Pancreas (tissue), 10 donors: ENCODE measurements around the gene MYOG. TPM values are rescaled to one million over a fixed set of nuclear protein-coding genes. Genes with fewer than 3 reads are reported as not detected.

ENCODE experiments used
- ATAC-seq, 4 donors: fragments of 200-7000 bp; cut with Tn5 transposase; one replicate each; pipeline versions ENCODE4 v1.8.0 to v1.9.1; 2020; ENCODE audit warnings: mild to moderate bottlenecking in 4 of 4, moderate library complexity in 4 of 4
- DNase-seq, 6 donors: peaks; one replicate each; pipeline ENCODE4 v3.0.0-alpha.2; 2020
- FAIRE-seq: peaks from 2 replicates; lab custom pipeline; 2012; peaks lifted over from hg19 to GRCh38; lab: Jason Lieb, UNC
- H3K27ac ChIP-seq, 4 donors: fragments of 200-600 bp; sonication (generic); 1 replicate in 3 of 4; 2 replicates in 1 of 4; pipeline versions ENCODE4 v1.5.0 to v1.8.0; 2020
- H3K27me3 ChIP-seq, 4 donors: fragments of 200-600 bp; one replicate each; pipeline ENCODE4 v1.8.0; 2021
- H3K36me3 ChIP-seq, 3 donors: fragments of 200-600 bp; sonication (generic) in 1 of 3; one replicate each; pipeline versions ENCODE4 v1.5.0 to v1.8.0; 2020 to 2021
- H3K4me1 ChIP-seq, 3 donors: fragments of 200-600 bp; one replicate each; pipeline ENCODE4 v1.8.0; 2021
- H3K4me3 ChIP-seq, 4 donors: fragments of 200-600 bp; sonication (generic) in 2 of 4; one replicate each; pipeline versions ENCODE4 v1.5.0 to v1.8.0; 2020 to 2021
- H3K9me3 ChIP-seq, 4 donors: fragments of 200-600 bp; one replicate each; pipeline ENCODE4 v1.8.0; 2021
- WGBS, 2 donors: extraction: QIAGEN DNeasy Blood & Tissue Kit; methylation state at CpG; one replicate each; pipeline ENCODE4 v1.1.7; 2013; 5-methylcytosine and 5-hydroxymethylcytosine counted together
- intact Hi-C, 3 donors: fragments of 100-400 bp; cut with DNase I; formaldehyde crosslinking; loops; one replicate each; pipeline versions ENCODE4 v1.11.1 to v1.14.2; 2022
- polyA plus RNA-seq, 2 donors: library from polyadenylated mRNA; stranded (reverse); fragments of 200-250 nt; gene quantifications; one replicate each; pipeline ENCODE4 v1.2.3, GENCODE V29; 2013
- total RNA-seq, 6 donors: library from RNA; stranded (reverse); fragmentation: NEBNext Ultra II Directional in 4 of 6; extraction: Animal tissue kit (Norgen Biotek cat#: 25700) in 4 of 6; gene quantifications; one replicate each; pipeline versions ENCODE4 v1.2.1 to v1.2.4, GENCODE V29; 2021 to 2023
- TF ChIP-seq, protein P1 (sequence below), 4 donors: fragments of 200-600 bp; sonication (generic) in 3 of 4; IDR thresholded peaks; one replicate each; pipeline versions ENCODE4 v1.5.0 to v1.8.0; 2021; ENCODE audit warnings: antibody characterized with exemption in 4 of 4
- donor health status: healthy with polysubstance abuse.
- donor health status: DM: no; HTN: no; CAD: no; lungs with moderate emphysema.
- donor health status: DM: no; HTN: no; CAD: no.
- donor health status: control.
- donor health status: control.
- donor health status: Bipolar disorder and iron deficiency.
- donor health status: DM: yes; HTN: yes; CAD: no.
- donor health status: DM: no; HTN: no; CAD: no.
- donor health status: DM: no; HTN: no; CAD: no.
- donor health status: DM: yes; HTN: yes; CAD: no.

Gene MYOG
- total and polyA plus RNA-seq, 8 donors, result 0.07 TPM; not detected in 7

DNA sequence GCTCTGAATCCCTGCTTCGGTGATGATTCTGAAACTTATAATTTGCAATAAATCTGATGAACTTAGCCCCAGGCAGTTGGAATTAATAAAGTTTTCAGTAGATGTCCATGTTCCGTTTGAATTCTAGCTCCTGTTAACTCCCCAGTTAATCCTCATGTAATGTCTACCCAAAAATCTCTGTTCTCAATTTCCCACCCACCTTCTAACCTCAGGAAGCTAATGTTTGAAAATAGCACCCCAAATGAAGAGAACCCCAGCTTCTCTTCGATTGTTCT is 3.6 kb downstream of the MYOG start:
- 49 to 68% methylated on average over 3 of the region's 3 CpGs for WGBS, 2 donors
- ATAC-seq (no peak), FAIRE-seq (no peak), DNase-seq (no peak)
- Histone ChIP-seq H3K4me1 (no peaks in the 10 kb centered on the region), H3K36me3 (no peaks in the 10 kb centered on the region), H3K4me3 (no peak overlapping the region), H3K9me3 (no peaks in the 10 kb centered on the region), H3K27ac (no peak overlapping the region), H3K27me3 (peaks cover 0 to 2% (median 0%) of the 10 kb centered on the region in 4 donors)
- intact Hi-C loops, result no loop called here
- TF ChIP-seq, protein P1, sequence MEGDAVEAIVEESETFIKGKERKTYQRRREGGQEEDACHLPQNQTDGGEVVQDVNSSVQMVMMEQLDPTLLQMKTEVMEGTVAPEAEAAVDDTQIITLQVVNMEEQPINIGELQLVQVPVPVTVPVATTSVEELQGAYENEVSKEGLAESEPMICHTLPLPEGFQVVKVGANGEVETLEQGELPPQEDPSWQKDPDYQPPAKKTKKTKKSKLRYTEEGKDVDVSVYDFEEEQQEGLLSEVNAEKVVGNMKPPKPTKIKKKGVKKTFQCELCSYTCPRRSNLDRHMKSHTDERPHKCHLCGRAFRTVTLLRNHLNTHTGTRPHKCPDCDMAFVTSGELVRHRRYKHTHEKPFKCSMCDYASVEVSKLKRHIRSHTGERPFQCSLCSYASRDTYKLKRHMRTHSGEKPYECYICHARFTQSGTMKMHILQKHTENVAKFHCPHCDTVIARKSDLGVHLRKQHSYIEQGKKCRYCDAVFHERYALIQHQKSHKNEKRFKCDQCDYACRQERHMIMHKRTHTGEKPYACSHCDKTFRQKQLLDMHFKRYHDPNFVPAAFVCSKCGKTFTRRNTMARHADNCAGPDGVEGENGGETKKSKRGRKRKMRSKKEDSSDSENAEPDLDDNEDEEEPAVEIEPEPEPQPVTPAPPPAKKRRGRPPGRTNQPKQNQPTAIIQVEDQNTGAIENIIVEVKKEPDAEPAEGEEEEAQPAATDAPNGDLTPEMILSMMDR (IDR thresholded peaks at IDR 0.05), result no peak

DNA sequence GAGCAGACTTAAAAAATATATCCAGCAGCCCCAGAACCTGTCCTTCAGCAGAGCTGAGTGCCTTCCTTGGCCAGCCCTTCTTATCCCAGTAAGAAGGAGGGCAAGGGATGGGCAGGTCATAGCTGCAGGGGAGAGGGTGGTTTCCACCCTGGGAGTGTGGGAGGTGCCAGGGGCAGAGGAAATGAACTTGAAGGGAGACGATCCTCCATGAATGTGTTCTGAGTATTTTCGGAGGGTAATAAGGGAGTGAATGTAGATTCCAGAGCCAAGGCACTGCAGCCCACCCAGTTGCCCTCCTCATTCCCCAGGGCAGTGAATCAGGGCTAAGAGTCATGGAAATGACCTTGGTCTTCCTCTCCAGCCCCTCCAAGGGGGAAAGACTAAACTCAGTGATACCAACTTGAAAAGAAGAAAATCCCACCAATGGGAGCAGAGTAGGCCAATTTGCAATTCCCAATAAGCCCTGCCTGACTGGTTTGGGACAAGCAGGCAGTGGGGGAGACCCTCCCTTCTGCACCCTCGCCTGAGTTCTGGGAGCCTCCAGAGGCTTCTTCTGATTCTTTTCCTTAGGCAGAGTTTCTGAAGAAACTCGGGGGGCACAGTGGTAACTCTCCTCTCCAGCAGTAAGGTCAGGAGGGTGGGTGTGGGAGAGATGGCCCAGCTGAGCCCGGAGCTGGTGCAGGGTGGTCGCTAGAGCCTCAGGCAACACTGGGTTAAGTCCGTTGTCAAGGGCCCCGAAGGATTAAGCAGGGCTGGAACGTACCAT is 4.2 kb downstream of the MYOG start:
- ATAC-seq (no peak), FAIRE-seq (no peak), DNase-seq (no peak)
- Histone ChIP-seq H3K36me3 (no peaks in the 10 kb centered on the region), H3K9me3 (no peaks in the 10 kb centered on the region), H3K27ac (no peak overlapping the region), H3K4me1 (no peaks in the 10 kb centered on the region), H3K4me3 (no peak overlapping the region), H3K27me3 (peaks cover 0 to 7% (median 0%) of the 10 kb centered on the region in 4 donors)
- TF ChIP-seq, protein P1 (IDR thresholded peaks at IDR 0.05), result no peak
- WGBS, 2 donors, result 45 to 47% methylated on average over 9 of the region's 9 CpGs
- intact Hi-C loops, result no loop called here

DNA sequence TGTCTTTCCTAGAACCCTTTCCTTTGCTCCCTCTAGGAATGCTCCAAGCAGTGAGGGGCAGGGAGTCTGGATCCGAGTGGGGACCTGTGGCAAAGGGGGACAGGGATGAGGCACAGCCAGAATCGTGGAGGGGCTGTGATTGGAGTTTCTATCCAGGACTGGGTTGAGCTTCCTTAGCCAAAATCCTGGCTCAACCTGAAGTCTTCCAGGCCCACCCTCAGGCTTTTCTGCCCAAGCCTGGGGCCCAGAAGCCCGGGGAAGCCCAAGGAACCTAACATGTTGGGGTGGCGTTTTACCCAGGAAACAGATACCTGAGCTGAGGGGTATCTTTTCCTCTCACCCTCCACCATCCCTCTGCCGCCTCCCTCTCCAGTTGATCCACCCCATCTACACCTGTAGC is 5.4 kb downstream of the MYOG start:
- DNase-seq (no peak), FAIRE-seq (no peak), ATAC-seq (no peak)
- intact Hi-C loops, result no loop called here
- WGBS, 2 donors, result 62 to 69% methylated on average over 5 of the region's 5 CpGs
- H3K27ac ChIP-seq, result no peak overlapping the region
- TF ChIP-seq, protein P1 (IDR thresholded peaks at IDR 0.05), result no peak
- no peaks in the 10 kb centered on the region for H3K36me3 ChIP-seq
- H3K9me3 ChIP-seq, result no peaks in the 10 kb centered on the region
- no peak overlapping the region for H3K4me3 ChIP-seq
- H3K27me3 ChIP-seq, result peaks cover 0 to 7% (median 0%) of the 10 kb centered on the region in 4 donors
- no peaks in the 10 kb centered on the region for H3K4me1 ChIP-seq

DNA sequence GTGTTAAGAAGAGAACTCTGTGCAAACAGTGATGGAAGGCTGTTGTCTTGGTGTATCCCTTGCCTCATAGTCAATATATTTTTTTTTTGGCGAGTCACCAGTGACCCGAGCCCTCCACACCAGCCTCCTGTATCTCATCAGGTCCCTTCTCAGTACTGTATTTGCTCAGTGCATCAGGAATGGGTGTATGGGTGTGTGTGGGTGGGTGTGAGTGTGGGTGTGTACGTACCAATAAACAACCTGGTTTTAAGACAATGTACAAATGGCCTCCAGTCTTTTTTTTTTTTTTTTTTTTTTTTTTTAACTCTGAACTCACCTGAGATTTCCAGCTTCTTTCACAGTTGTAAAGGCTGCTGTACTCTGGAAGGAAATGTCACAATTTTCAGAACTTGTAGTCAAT is 7.3 kb downstream of the MYOG start:
- no peaks in the 10 kb centered on the region for H3K9me3 ChIP-seq
- TF ChIP-seq, protein P1 (IDR thresholded peaks at IDR 0.05), result no peak
- 52 to 73% methylated on average over 3 of the region's 3 CpGs for WGBS, 2 donors
- H3K27me3 ChIP-seq, result peaks cover 0 to 7% (median 0%) of the 10 kb centered on the region in 4 donors
- H3K4me3 ChIP-seq, result no peak overlapping the region
- no peak overlapping the region for H3K27ac ChIP-seq
- no peaks in the 10 kb centered on the region for H3K4me1 ChIP-seq
- H3K36me3 ChIP-seq, result no peaks in the 10 kb centered on the region
- ATAC-seq (no peak), FAIRE-seq (no peak), DNase-seq (no peak)
- intact Hi-C loops, result no loop called here

DNA sequence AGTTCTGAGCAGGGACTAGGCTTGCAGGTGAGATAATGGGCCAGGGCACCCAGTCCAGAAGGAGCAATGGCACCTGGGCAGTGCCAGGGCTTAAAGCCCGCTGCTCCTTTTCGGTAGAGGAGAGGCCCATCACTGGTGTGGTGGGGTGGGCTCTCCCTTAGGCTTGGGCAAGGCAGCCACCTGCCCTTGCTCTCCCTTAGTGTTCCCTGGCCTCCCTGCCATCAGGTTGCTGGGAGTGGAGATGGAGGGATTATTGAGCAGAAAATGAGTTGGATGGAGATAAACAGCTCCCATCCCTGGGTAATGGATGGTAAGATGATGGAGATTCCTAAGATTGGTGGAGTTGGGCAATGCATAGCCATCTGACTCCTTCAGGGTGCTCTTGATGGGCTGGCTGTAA is 7.9 kb downstream of the MYOG start:
- ATAC-seq, result no peak
- H3K9me3 ChIP-seq, result no peaks in the 10 kb centered on the region
- H3K4me3 ChIP-seq, result no peak overlapping the region
- DNase-seq, result no peak
- H3K27ac ChIP-seq, result no peak overlapping the region
- whole genome bisulfite sequencing, 2 donors, result 82 to 100% methylated on average over 2 of the region's 2 CpGs
- no peaks in the 10 kb centered on the region for H3K36me3 ChIP-seq
- no peaks in the 10 kb centered on the region for H3K4me1 ChIP-seq
- TF ChIP-seq, protein P1 (IDR thresholded peaks at IDR 0.05), result no peak
- intact Hi-C loops, result no loop called here
- peaks cover 0 to 7% (median 0%) of the 10 kb centered on the region in 4 donors for H3K27me3 ChIP-seq
- FAIRE-seq, result no peak
